Measurements from ENCODE around the gene USH2A. TPM values are rescaled to one million over a fixed set of nuclear protein-coding genes. Genes with fewer than 3 reads are reported as not detected.

Gene USH2A
- polyA plus RNA-seq, 1 of the 3 experiments (the other 2 are of a cell fraction): under 0.01 TPM

DNA sequence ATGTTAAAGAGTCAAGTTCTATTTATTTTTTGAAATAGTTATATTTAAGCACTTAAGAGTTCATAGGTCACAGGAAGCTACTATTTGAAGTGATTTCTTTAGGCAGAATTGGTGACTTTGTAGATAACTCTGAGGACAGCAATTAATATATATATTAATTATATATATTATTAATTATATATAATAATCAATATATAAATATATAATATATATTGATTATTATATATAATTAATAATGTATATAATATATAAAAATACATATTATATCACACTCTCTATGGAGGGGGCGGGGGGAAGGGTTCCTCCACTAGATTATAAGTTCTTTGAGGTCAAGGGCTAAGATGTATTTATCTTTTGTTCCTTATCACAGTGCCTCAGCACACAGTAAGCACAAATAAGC lies 547.5 kb downstream of the USH2A start:
- ChIA-PET CTCF (no interaction called here), POLR2A (no interaction called here)
- TF ChIP-seq, protein P1, sequence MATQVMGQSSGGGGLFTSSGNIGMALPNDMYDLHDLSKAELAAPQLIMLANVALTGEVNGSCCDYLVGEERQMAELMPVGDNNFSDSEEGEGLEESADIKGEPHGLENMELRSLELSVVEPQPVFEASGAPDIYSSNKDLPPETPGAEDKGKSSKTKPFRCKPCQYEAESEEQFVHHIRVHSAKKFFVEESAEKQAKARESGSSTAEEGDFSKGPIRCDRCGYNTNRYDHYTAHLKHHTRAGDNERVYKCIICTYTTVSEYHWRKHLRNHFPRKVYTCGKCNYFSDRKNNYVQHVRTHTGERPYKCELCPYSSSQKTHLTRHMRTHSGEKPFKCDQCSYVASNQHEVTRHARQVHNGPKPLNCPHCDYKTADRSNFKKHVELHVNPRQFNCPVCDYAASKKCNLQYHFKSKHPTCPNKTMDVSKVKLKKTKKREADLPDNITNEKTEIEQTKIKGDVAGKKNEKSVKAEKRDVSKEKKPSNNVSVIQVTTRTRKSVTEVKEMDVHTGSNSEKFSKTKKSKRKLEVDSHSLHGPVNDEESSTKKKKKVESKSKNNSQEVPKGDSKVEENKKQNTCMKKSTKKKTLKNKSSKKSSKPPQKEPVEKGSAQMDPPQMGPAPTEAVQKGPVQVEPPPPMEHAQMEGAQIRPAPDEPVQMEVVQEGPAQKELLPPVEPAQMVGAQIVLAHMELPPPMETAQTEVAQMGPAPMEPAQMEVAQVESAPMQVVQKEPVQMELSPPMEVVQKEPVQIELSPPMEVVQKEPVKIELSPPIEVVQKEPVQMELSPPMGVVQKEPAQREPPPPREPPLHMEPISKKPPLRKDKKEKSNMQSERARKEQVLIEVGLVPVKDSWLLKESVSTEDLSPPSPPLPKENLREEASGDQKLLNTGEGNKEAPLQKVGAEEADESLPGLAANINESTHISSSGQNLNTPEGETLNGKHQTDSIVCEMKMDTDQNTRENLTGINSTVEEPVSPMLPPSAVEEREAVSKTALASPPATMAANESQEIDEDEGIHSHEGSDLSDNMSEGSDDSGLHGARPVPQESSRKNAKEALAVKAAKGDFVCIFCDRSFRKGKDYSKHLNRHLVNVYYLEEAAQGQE (IDR thresholded peaks at IDR 0.05; ENCODE audit: low read depth, low read length): no peak
- no peak for TF ChIP-seq NFIC (IDR thresholded peaks at IDR 0.05; ENCODE audit: borderline replicate concordance)
- Histone ChIP-seq H4K20me1 (ENCODE audit: insufficient read depth) (no peaks in the 10 kb centered on the region), H2AFZ (ENCODE audit: low read depth) (no peak overlapping the region), H3K4me3 (ENCODE audit: low read depth in 2 of 2, low read length in 1 of 2) (no peak overlapping the region), H3K4me2 (no peak overlapping the region), H3K9me3 (no peaks in the 10 kb centered on the region), H3K4me1 (ENCODE audit: control insufficient read depth in 1 of 2, insufficient read depth in 2 of 2, low read depth in 1 of 2, low read length in 1 of 2) (no peaks in the 10 kb centered on the region), H3K79me2 (ENCODE audit: insufficient read depth) (no peaks in the 10 kb centered on the region), H3K36me3 (replicated peaks in 1 of 2; ENCODE audit: control insufficient read depth in 1 of 2, insufficient read depth in 2 of 2, low read length in 1 of 2) (no peaks in the 10 kb centered on the region), H3K27ac (ENCODE audit: low read depth in 2 of 2, low read length in 1 of 2) (no peak overlapping the region), H3K9me2 (no peaks in the 10 kb centered on the region), H3K9ac (no peak overlapping the region), H3F3A (replicated peaks; ENCODE audit: insufficient read depth) (no peaks in the 10 kb centered on the region), H3K27me3 (ENCODE audit: insufficient read depth) (no peaks in the 10 kb centered on the region)
- no peak for DNase-seq
- WGBS (ENCODE audit: low lambda C conversion rate): 28% methylated on average over 1 of the region's 1 CpG

DNA sequence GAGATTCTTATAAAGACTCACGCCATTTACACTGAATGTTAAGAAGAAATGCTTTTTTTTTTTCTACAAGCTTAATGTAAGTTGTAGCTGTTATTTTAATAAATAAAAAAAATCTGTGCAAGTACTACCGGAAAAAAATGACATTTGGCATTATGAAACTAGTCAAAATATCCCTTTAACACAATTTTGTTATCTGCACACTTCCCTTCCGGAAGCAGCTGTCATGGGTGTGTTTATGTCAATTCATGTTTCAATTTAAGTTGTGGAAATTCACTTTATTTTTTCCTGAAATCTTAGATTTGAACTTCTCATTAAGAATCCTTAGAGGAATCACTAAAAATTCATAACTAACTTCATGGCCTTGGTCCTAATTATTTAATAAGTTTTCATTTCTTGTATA lies 548.0 kb downstream of the USH2A start:
- H3K27me3 ChIP-seq (ENCODE audit: insufficient read depth): no peaks in the 10 kb centered on the region
- TF ChIP-seq MXI1 (IDR thresholded peaks at IDR 0.05; ENCODE audit: low read depth, low read length) (no peak), JUND (IDR thresholded peaks at IDR 0.05) (no peak)
- 59% methylated on average over 3 of the region's 3 CpGs for WGBS (ENCODE audit: low lambda C conversion rate)
- no peaks in the 10 kb centered on the region for H3K4me1 ChIP-seq (ENCODE audit: control insufficient read depth in 1 of 2, insufficient read depth in 2 of 2, low read depth in 1 of 2, low read length in 1 of 2)
- H3K4me3 ChIP-seq (ENCODE audit: low read depth in 2 of 2, low read length in 1 of 2): no peak overlapping the region
- no peaks in the 10 kb centered on the region for H3K79me2 ChIP-seq (ENCODE audit: insufficient read depth)
- no peaks in the 10 kb centered on the region for H3K36me3 ChIP-seq (replicated peaks in 1 of 2; ENCODE audit: control insufficient read depth in 1 of 2, insufficient read depth in 2 of 2, low read length in 1 of 2)
- ChIA-PET POLR2A (no interaction called here), CTCF (no interaction called here)
- no peaks in the 10 kb centered on the region for H3K9me2 ChIP-seq
- no peak overlapping the region for H2AFZ ChIP-seq (ENCODE audit: low read depth)
- H4K20me1 ChIP-seq (ENCODE audit: insufficient read depth): no peaks in the 10 kb centered on the region
- no peaks in the 10 kb centered on the region for H3K9me3 ChIP-seq
- H3F3A ChIP-seq (replicated peaks; ENCODE audit: insufficient read depth): no peaks in the 10 kb centered on the region
- no peak overlapping the region for H3K9ac ChIP-seq
- H3K4me2 ChIP-seq: no peak overlapping the region
- DNase-seq: no peak
- no peak overlapping the region for H3K27ac ChIP-seq (ENCODE audit: low read depth in 2 of 2, low read length in 1 of 2)

DNA sequence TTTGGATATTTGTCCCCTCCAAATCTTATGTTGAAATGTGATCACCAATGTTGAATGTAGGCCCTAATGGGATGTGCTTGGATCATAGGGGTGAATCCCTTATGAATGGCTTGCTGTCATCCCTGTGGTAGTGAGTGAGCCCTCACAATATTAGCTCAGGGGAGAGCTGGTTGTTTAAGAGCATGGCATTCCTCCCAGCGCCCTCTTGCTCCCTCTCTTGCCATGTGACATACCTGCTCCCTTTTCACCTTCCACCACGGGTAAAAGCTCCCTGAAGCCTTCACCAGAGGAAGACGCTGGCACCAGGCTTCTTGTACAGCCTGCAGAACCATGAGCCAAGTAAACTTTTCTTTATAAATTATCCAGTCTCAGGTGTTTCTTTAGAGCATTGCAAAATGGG lies 550.6 kb downstream of the USH2A start:
- Histone ChIP-seq H3K9me2 (no peaks in the 10 kb centered on the region), H3F3A (replicated peaks; ENCODE audit: insufficient read depth) (no peaks in the 10 kb centered on the region), H3K36me3 (replicated peaks in 1 of 2; ENCODE audit: control insufficient read depth in 1 of 2, insufficient read depth in 2 of 2, low read length in 1 of 2) (no peaks in the 10 kb centered on the region), H3K4me2 (no peak overlapping the region), H2AFZ (ENCODE audit: low read depth) (no peak overlapping the region), H3K9ac (no peak overlapping the region), H3K4me3 (ENCODE audit: low read depth in 2 of 2, low read length in 1 of 2) (no peak overlapping the region), H3K27ac (ENCODE audit: low read depth in 2 of 2, low read length in 1 of 2) (no peak overlapping the region), H3K79me2 (ENCODE audit: insufficient read depth) (no peaks in the 10 kb centered on the region), H3K27me3 (ENCODE audit: insufficient read depth) (no peaks in the 10 kb centered on the region), H3K4me1 (ENCODE audit: control insufficient read depth in 1 of 2, insufficient read depth in 2 of 2, low read depth in 1 of 2, low read length in 1 of 2) (no peaks in the 10 kb centered on the region), H3K9me3 (no peaks in the 10 kb centered on the region), H4K20me1 (ENCODE audit: insufficient read depth) (no peaks in the 10 kb centered on the region)
- ChIA-PET CTCF (interaction anchor here (0.9 kb wide), 1 partner anchor 10 kb away, joined by 3 read pairs; no protein-coding TSS in a partner anchor), POLR2A (no interaction called here)
- TF ChIP-seq, protein P2, sequence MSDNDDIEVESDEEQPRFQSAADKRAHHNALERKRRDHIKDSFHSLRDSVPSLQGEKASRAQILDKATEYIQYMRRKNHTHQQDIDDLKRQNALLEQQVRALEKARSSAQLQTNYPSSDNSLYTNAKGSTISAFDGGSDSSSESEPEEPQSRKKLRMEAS (IDR thresholded peaks at IDR 0.05; ENCODE audit: low read depth): no peak
- no peak for TF ChIP-seq RXRA (IDR thresholded peaks at IDR 0.05; ENCODE audit: borderline replicate concordance, low read depth)
- no peak for DNase-seq
- WGBS (ENCODE audit: low lambda C conversion rate): 43% methylated on average over 3 of the region's 3 CpGs
